ENCODE measurements around the gene REG1A.

DNA sequence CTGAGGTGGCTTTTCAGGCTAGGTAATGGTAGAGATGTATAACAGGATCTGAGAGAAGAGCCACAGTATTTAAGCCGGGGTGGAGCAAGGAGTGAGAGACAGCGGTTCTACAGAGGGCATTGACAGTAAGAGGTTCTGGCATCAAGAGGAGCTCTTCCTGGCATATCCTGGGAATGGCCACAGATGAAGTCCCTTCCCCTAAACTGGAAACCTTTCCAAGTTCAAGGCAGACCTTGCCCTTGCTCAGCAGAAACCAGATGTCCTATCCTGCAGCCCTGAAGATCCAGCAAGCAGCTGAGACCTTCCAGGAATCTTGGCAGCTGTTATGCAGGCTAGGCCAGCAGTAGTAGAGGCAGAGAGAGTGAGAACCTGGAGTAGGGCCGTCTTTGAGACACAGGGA, 18.1 kb downstream of the REG1A start:
- TF ChIP-seq, protein P1, sequence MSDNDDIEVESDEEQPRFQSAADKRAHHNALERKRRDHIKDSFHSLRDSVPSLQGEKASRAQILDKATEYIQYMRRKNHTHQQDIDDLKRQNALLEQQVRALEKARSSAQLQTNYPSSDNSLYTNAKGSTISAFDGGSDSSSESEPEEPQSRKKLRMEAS (IDR thresholded peaks at IDR 0.05), result no peak
- TF ChIP-seq FOXM1 (IDR thresholded peaks at IDR 0.05; ENCODE audit: borderline replicate concordance, low read depth), result no peak
- no peak for TF ChIP-seq YY1 (IDR thresholded peaks at IDR 0.05; ENCODE audit: low read depth)
- no peak for TF ChIP-seq RAD21 (IDR thresholded peaks at IDR 0.05; ENCODE audit: low read depth)
- TF ChIP-seq CREB1 (IDR thresholded peaks at IDR 0.05; ENCODE audit: low read depth), result no peak
- no peak for TF ChIP-seq EGR1 (IDR thresholded peaks at IDR 0.05)
- TF ChIP-seq CEBPB (IDR thresholded peaks at IDR 0.05), result no peak
- TF ChIP-seq NFIC (IDR thresholded peaks at IDR 0.05), result no peak
- TF ChIP-seq, protein P2, sequence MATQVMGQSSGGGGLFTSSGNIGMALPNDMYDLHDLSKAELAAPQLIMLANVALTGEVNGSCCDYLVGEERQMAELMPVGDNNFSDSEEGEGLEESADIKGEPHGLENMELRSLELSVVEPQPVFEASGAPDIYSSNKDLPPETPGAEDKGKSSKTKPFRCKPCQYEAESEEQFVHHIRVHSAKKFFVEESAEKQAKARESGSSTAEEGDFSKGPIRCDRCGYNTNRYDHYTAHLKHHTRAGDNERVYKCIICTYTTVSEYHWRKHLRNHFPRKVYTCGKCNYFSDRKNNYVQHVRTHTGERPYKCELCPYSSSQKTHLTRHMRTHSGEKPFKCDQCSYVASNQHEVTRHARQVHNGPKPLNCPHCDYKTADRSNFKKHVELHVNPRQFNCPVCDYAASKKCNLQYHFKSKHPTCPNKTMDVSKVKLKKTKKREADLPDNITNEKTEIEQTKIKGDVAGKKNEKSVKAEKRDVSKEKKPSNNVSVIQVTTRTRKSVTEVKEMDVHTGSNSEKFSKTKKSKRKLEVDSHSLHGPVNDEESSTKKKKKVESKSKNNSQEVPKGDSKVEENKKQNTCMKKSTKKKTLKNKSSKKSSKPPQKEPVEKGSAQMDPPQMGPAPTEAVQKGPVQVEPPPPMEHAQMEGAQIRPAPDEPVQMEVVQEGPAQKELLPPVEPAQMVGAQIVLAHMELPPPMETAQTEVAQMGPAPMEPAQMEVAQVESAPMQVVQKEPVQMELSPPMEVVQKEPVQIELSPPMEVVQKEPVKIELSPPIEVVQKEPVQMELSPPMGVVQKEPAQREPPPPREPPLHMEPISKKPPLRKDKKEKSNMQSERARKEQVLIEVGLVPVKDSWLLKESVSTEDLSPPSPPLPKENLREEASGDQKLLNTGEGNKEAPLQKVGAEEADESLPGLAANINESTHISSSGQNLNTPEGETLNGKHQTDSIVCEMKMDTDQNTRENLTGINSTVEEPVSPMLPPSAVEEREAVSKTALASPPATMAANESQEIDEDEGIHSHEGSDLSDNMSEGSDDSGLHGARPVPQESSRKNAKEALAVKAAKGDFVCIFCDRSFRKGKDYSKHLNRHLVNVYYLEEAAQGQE (IDR thresholded peaks at IDR 0.05; ENCODE audit: low read depth), result no peak
- no peak for TF ChIP-seq TAF1 (IDR thresholded peaks at IDR 0.05; ENCODE audit: low read depth)
- TF ChIP-seq EP300 (IDR thresholded peaks at IDR 0.05; ENCODE audit: borderline replicate concordance), result no peak
- TF ChIP-seq, protein P3, sequence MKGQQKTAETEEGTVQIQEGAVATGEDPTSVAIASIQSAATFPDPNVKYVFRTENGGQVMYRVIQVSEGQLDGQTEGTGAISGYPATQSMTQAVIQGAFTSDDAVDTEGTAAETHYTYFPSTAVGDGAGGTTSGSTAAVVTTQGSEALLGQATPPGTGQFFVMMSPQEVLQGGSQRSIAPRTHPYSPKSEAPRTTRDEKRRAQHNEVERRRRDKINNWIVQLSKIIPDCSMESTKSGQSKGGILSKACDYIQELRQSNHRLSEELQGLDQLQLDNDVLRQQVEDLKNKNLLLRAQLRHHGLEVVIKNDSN (IDR thresholded peaks at IDR 0.05), result no peak
- TF ChIP-seq TEAD4 (IDR thresholded peaks at IDR 0.05), result no peak

Data from Ishikawa (cell line).